A549 (cell line): ENCODE results near the gene CATSPERZ. TPM values are rescaled to one million over a fixed set of nuclear protein-coding genes. Genes with fewer than 3 reads are reported as not detected.

ENCODE experiments used
- ATAC-seq, 2 experiments: fragments of 200-7000 bp in 1 of 2; fragments of >200 bp in 1 of 2; cut with Nextera tagmentation in 1 of 2; cut with Tn5 transposase in 1 of 2; 3 replicates each; pipeline versions ENCODE4 v1.8.0 to v1.9.1; 2018 to 2020; ENCODE audit warnings: mild to moderate bottlenecking in 1 of 2, moderate library complexity in 1 of 2
- CTCF ChIA-PET: fragments of 300-600 bp; sonication (Branson Sonifier 250); formaldehyde crosslinking; extraction: SDS; loops from one replicate; lab custom pipeline; 2021; ENCODE audit warnings: antibody characterized with exemption, inconsistent platforms; lab: Yijun Ruan, JAX
- POLR2A ChIA-PET: fragments of 350-600 bp; formaldehyde crosslinking; extraction: SDS; loops from one replicate; lab custom pipeline; 2021; ENCODE audit warnings: antibody characterized with exemption, inconsistent platforms; lab: Yijun Ruan, JAX
- DNase-seq, 2 experiments: peaks; one replicate each; pipeline versions ENCODE4 v3.0.0 to v3.0.0-alpha.2; 2011 to 2016; ENCODE audit warnings: low read depth in 1 of 2, low spot score in 1 of 2
- FAIRE-seq: peaks from 2 replicates; lab custom pipeline; 2011; peaks lifted over from hg19 to GRCh38; lab: Jason Lieb, UNC
- H3K27ac ChIP-seq, 2 experiments: fragments of >200 bp; sonication (Bioruptor Twin); formaldehyde crosslinking; 3 replicates each; pipeline ENCODE4 v1.5.1; 2016 to 2017
- H3K4me1 ChIP-seq: fragments of >200 bp; sonication (Bioruptor Twin); formaldehyde crosslinking; 3 replicates; pipeline ENCODE4 v1.6.1; 2016
- H3K4me2 ChIP-seq: fragments of >200 bp; sonication (Bioruptor Twin); formaldehyde crosslinking; 3 replicates; pipeline ENCODE4 v1.6.1; 2016
- H3K4me3 ChIP-seq: fragments of >200 bp; sonication (Bioruptor Twin); formaldehyde crosslinking; 3 replicates; pipeline ENCODE4 v1.5.1; 2016
- H3K9me3 ChIP-seq: fragments of >200 bp; sonication (Bioruptor Twin); formaldehyde crosslinking; 3 replicates; pipeline ENCODE4 v1.6.1; 2016
- CEBPB ChIP-seq, 2 experiments: fragments of >200 bp in 1 of 2; sonication (Bioruptor Twin) in 1 of 2; formaldehyde crosslinking in 1 of 2; IDR thresholded peaks; 2 replicates each; pipeline ENCODE4 v1.6.1; 2012 to 2016
- EHMT2 ChIP-seq: fragments of 200-600 bp; sonication (generic); IDR thresholded peaks from 2 replicates; pipeline ENCODE4 v1.6.1; 2016; ENCODE audit warnings: antibody characterized with exemption, low read depth, mild to moderate bottlenecking, moderate library complexity
- FOSB ChIP-seq: fragments of 250-450 bp; sonication (Bioruptor Pico); IDR thresholded peaks from 2 replicates; pipeline ENCODE4 v1.5.0; 2020; ENCODE audit warnings: mild to moderate bottlenecking, moderate library complexity
- FOSL2 ChIP-seq, 2 experiments: fragments of 450-650 bp in 1 of 2; fragments of >200 bp in 1 of 2; sonication (Bioruptor Twin) in 1 of 2; formaldehyde crosslinking; IDR thresholded peaks; 2 replicates each; pipeline versions ENCODE4 v1.5.0 to v1.6.1; 2016 to 2020; ENCODE audit warnings: mild to moderate bottlenecking in 1 of 2, moderate library complexity in 1 of 2
- GATA3 ChIP-seq: IDR thresholded peaks from 2 replicates; pipeline ENCODE4 v1.6.1; 2012; ENCODE audit warnings: borderline replicate concordance
- HEYL ChIP-seq: fragments of 250-450 bp; sonication (Bioruptor Pico); IDR thresholded peaks from 2 replicates; pipeline ENCODE4 v1.8.0; 2021; ENCODE audit warnings: mild to moderate bottlenecking, moderate library complexity
- HOXA7 ChIP-seq: fragments of 250-450 bp; sonication (Bioruptor Pico); IDR thresholded peaks from 2 replicates; pipeline ENCODE4 v1.5.0; 2020; ENCODE audit warnings: mild to moderate bottlenecking, moderate library complexity
- KDM1A ChIP-seq: fragments of 200-600 bp; sonication (generic); IDR thresholded peaks from 2 replicates; pipeline ENCODE4 v1.6.1; 2016; ENCODE audit warnings: low read depth, mild to moderate bottlenecking
- MAFK ChIP-seq: fragments of 450-650 bp; IDR thresholded peaks from 2 replicates; pipeline ENCODE4 v1.6.1; 2014; ENCODE audit not compliant: partially characterized antibody
- MAZ ChIP-seq: fragments of 150-350 bp; IDR thresholded peaks from 2 replicates; pipeline ENCODE4 v1.6.1; 2014; ENCODE audit warnings: antibody characterized with exemption, low read depth, low read length, borderline replicate concordance
- MYC ChIP-seq: IDR thresholded peaks from 2 replicates; pipeline ENCODE4 v1.6.1; 2012; ENCODE audit warnings: mild to moderate bottlenecking, inconsistent platforms, low read length, improper control_type of control experiment, borderline replicate concordance
- NPAS2 ChIP-seq: fragments of 250-450 bp; sonication (Bioruptor Pico); IDR thresholded peaks from 2 replicates; pipeline ENCODE4 v1.8.0; 2022; ENCODE audit warnings: mild to moderate bottlenecking, moderate library complexity, borderline replicate concordance
- PHF8 ChIP-seq: fragments of 200-600 bp; sonication (generic); IDR thresholded peaks from 2 replicates; pipeline ENCODE4 v1.6.1; 2016; ENCODE audit warnings: low read depth, mild to moderate bottlenecking, antibody characterized with exemption, moderate library complexity, borderline replicate concordance
- POLR2A ChIP-seq: IDR thresholded peaks from 2 replicates; pipeline ENCODE4 v1.6.1; 2012; ENCODE audit warnings: mild to moderate bottlenecking, low read length
- POLR2AphosphoS2 ChIP-seq: conservative IDR thresholded peaks from 2 replicates; pipeline ENCODE4 v1.6.1; 2012; ENCODE audit warnings: low read length, improper control_type of control experiment, inconsistent platforms
- RARB ChIP-seq: fragments of 250-450 bp; sonication (Bioruptor Pico); IDR thresholded peaks from 2 replicates; pipeline ENCODE4 v1.8.0; 2021; ENCODE audit warnings: mild to moderate bottlenecking, moderate library complexity
- RCOR1 ChIP-seq: fragments of 150-350 bp; IDR thresholded peaks from 2 replicates; pipeline ENCODE4 v1.6.1; 2014; ENCODE audit warnings: antibody characterized with exemption, low read length, low read depth
- SREBF2 ChIP-seq: fragments of 450-650 bp; IDR thresholded peaks from 2 replicates; pipeline ENCODE4 v1.6.1; 2014; ENCODE audit warnings: mild to moderate bottlenecking, moderate library complexity
- TFCP2L1 ChIP-seq: fragments of 250-450 bp; sonication (Bioruptor Pico); IDR thresholded peaks from 2 replicates; pipeline ENCODE4 v1.5.0; 2021; ENCODE audit warnings: mild to moderate bottlenecking
- TP53 ChIP-seq: fragments of 250-450 bp; sonication (Bioruptor Pico); IDR thresholded peaks from 2 replicates; pipeline ENCODE4 v1.5.0; 2021; ENCODE audit warnings: mild to moderate bottlenecking, moderate library complexity
- WGBS: methylation state at CpG from one replicate; pipeline ENCODE4 v1.1.6; 2017; ENCODE audit errors: missing lambda C conversion rate; 5-methylcytosine and 5-hydroxymethylcytosine counted together
- polyA plus RNA-seq, 4 experiments: library from polyadenylated mRNA; depleted of rRNA in 3 of 4; stranded (reverse); fragments of >200 nt; fragmentation: RNase III in 1 of 4; extraction: RNeasy Plus Mini Kit Qiagen cat#74134 plus additional on column Dnase treatment in 1 of 4; gene quantifications; 2 replicates in 3 of 4; 3 replicates in 1 of 4; pipeline ENCODE4 v1.2.3, GENCODE V29; 2011 to 2017
- TF ChIP-seq, protein P1 (sequence below): fragments of 150-350 bp; IDR thresholded peaks from 2 replicates; pipeline ENCODE4 v1.6.1; 2014; ENCODE audit warnings: low read depth, mild to moderate bottlenecking, low read length
- TF ChIP-seq, protein P2 (sequence below): IDR thresholded peaks from 2 replicates; pipeline ENCODE4 v1.6.1; 2012
- TF ChIP-seq, protein P3 (sequence below): IDR thresholded peaks from 2 replicates; pipeline ENCODE4 v1.6.1; 2012; ENCODE audit warnings: low read depth, borderline replicate concordance
- TF ChIP-seq, protein P4 (sequence below): fragments of 200-600 bp; sonication (generic); IDR thresholded peaks from 2 replicates; pipeline ENCODE4 v1.6.1; 2016; ENCODE audit warnings: antibody characterized with exemption, mild to moderate bottlenecking, moderate library complexity

Gene CATSPERZ
- polyA plus RNA-seq, 2 of the 4 experiments (the other 2 are of a cell fraction): 1.9 to 3.4 TPM

DNA sequence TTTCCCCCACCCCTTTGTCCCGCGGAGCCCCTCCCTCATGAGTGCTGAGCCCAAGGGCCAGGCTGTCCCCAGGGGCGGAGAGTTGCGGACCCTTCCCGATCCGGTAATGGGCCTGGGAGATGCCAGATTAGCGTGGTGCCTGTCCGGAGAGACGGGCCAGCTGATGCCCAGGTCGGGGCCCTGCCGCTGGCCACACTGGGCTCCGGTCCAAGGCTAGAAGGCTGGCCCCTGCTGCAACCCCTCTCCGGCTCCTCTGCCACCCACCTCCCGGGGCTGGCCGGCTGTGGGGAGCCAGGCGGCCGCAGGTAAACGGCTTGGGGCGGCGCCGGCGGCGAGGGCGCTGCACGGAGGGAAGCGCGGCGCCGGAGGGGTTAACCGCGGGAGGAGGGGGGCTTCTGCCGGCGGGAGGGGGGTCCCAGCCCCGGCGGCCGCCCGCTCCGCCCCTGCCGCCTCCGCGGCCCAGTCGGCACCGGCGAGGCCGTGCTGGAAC, 8.9 kb upstream of the CATSPERZ start, which contains the start of gene KCNK4 (continued):
- TF ChIP-seq POLR2A (no peak), HEYL (CRISPR knock-in tag) (no peak), FOSL2 (IDR thresholded peaks at IDR 0.05) (no peak), FOSL2 (CRISPR knock-in tag; IDR thresholded peaks at IDR 0.05) (no peak)
- TF ChIP-seq, all 56 proteins: peak for 0

DNA sequence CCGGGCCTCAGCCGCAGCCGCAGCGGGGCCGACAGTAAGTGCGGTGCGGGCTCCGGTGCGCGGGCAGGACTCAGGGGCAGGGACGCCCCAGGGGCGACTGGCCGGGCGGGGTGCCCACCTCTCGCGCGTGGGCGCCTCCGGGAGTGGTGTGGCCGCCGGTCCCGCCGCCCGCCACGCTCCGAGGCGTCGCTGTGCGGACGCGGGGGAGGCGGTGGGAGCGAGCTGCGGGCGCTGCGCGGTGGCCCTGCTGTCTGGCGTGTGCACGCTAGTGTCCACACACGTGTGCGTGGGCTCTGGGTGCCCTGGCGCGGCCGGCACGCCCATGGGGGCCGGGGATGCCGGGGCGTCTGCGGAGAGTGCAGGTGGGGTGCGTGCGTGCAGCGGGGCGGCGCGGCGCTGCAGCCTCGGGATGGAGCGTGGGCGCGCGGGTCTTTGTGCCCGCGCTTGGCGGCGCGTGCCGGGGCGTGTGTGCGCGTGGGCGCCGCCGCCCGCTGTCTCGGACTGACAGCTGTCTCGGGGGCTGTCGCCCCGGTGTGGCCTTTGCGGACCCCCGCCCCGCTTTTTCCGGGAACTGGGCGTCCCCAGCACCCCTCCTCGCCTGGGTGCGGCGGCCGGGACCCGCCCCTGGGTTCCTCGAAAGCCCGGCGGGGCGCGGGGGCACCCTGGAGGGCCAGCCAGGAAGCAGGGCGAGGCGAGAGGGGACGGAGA, 8.3 kb upstream of the CATSPERZ start:
- H3K4me3 ChIP-seq: no peak overlapping the region
- no peak for TF ChIP-seq SREBF2
- TF ChIP-seq GATA3: no peak
- TF ChIP-seq RARB (CRISPR knock-in tag): no peak
- no peak for TF ChIP-seq MAZ
- no peak for TF ChIP-seq MAFK
- TF ChIP-seq, protein P1, sequence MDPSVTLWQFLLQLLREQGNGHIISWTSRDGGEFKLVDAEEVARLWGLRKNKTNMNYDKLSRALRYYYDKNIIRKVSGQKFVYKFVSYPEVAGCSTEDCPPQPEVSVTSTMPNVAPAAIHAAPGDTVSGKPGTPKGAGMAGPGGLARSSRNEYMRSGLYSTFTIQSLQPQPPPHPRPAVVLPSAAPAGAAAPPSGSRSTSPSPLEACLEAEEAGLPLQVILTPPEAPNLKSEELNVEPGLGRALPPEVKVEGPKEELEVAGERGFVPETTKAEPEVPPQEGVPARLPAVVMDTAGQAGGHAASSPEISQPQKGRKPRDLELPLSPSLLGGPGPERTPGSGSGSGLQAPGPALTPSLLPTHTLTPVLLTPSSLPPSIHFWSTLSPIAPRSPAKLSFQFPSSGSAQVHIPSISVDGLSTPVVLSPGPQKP: no peak
- no peak for TF ChIP-seq TFCP2L1 (CRISPR knock-in tag)
- no peak for TF ChIP-seq NPAS2 (CRISPR knock-in tag)
- TF ChIP-seq, protein P2, sequence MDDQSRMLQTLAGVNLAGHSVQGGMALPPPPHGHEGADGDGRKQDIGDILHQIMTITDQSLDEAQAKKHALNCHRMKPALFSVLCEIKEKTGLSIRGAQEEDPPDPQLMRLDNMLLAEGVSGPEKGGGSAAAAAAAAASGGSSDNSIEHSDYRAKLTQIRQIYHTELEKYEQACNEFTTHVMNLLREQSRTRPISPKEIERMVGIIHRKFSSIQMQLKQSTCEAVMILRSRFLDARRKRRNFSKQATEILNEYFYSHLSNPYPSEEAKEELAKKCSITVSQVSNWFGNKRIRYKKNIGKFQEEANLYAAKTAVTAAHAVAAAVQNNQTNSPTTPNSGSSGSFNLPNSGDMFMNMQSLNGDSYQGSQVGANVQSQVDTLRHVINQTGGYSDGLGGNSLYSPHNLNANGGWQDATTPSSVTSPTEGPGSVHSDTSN: no peak
- no peak for TF ChIP-seq RCOR1
- no peak for TF ChIP-seq TP53 (CRISPR knock-in tag)
- no peak for TF ChIP-seq KDM1A
- TF ChIP-seq, protein P3, sequence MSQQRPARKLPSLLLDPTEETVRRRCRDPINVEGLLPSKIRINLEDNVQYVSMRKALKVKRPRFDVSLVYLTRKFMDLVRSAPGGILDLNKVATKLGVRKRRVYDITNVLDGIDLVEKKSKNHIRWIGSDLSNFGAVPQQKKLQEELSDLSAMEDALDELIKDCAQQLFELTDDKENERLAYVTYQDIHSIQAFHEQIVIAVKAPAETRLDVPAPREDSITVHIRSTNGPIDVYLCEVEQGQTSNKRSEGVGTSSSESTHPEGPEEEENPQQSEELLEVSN: no peak
- no peak for TF ChIP-seq PHF8
- TF ChIP-seq EHMT2: no peak
- TF ChIP-seq, all 56 proteins: peak for 0
- DNase-seq (no peak), FAIRE-seq (no peak), ATAC-seq (no peak)
- Histone ChIP-seq H3K27ac (0 out of 6 replicates have a peak overlapping the region, but pooled peaks of 1 of the 2 experiments have one; percentile 30), H3K4me1 (peaks cover 5% of the 10 kb centered on the region; the same call in 2 of the 3 replicates), H3K9me3 (no peaks in the 10 kb centered on the region), H3K4me2 (peak overlapping the region; percentile 49)
- ChIA-PET POLR2A (no interaction called here), CTCF (interaction anchor here (1.1 to 20.5 kb wide), 2 partner anchors 10 to 12 kb away, joined by 3 to 448 read pairs; partner anchors contain the start of genes CATSPERZ and ESRRA)
- 36% methylated on average over 10 of the region's 96 CpGs for WGBS

DNA sequence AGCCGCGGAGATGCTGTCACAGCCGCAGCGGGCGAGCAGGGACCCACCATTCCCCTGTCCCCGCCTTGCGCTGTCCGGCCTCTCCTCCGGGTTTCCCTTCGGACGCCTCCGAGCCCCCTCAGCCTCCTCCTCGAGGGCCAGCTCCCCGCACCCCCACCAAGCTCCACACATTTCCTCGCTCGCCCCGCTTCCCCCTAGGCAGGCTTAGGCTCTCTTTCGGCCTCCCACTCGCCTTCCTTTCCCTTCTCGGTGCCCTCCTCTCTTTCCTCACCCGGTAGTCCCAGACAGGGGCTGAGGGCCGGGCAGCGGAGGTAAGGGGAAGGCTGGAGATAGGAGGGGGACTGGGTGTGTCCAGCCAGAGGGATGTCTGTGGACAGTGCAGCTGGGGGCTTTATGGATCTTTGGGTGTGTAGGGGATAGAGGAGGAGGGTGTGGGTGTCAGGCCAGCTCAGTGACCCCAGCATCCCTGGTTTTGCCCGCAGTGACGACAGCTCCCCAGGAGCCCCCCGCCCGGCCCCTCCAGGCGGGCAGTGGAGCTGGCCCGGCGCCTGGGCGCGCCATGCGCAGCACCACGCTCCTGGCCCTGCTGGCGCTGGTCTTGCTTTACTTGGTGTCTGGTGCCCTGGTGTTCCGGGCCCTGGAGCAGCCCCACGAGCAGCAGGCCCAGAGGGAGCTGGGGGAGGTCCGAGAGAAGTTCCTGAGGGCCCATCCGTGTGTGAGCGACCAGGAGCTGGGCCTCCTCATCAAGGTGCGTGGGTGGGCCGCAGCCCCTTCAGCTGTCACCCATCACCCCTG, 7.5 kb upstream of the CATSPERZ start:
- CTCF ChIA-PET: interaction anchor here (1.0 to 20.5 kb wide), 4 partner anchors 10 to 39 kb away, joined by 3 to 448 read pairs (median 4); partner anchors contain the start of genes CATSPERZ and ESRRA
- no peak overlapping the region for H3K4me3 ChIP-seq
- TF ChIP-seq, protein P2: no peak
- TF ChIP-seq, protein P4, sequence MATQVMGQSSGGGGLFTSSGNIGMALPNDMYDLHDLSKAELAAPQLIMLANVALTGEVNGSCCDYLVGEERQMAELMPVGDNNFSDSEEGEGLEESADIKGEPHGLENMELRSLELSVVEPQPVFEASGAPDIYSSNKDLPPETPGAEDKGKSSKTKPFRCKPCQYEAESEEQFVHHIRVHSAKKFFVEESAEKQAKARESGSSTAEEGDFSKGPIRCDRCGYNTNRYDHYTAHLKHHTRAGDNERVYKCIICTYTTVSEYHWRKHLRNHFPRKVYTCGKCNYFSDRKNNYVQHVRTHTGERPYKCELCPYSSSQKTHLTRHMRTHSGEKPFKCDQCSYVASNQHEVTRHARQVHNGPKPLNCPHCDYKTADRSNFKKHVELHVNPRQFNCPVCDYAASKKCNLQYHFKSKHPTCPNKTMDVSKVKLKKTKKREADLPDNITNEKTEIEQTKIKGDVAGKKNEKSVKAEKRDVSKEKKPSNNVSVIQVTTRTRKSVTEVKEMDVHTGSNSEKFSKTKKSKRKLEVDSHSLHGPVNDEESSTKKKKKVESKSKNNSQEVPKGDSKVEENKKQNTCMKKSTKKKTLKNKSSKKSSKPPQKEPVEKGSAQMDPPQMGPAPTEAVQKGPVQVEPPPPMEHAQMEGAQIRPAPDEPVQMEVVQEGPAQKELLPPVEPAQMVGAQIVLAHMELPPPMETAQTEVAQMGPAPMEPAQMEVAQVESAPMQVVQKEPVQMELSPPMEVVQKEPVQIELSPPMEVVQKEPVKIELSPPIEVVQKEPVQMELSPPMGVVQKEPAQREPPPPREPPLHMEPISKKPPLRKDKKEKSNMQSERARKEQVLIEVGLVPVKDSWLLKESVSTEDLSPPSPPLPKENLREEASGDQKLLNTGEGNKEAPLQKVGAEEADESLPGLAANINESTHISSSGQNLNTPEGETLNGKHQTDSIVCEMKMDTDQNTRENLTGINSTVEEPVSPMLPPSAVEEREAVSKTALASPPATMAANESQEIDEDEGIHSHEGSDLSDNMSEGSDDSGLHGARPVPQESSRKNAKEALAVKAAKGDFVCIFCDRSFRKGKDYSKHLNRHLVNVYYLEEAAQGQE: no peak
- TF ChIP-seq MYC (no peak), CEBPB (IDR thresholded peaks at IDR 0.05) (no peak), HOXA7 (no peak), NPAS2 (CRISPR knock-in tag) (no peak), FOSB (CRISPR knock-in tag) (no peak), POLR2AphosphoS2 (no peak), MAFK (no peak)

More for the DNA sequence above, 7.5 kb upstream of the CATSPERZ start:
- H3K27ac ChIP-seq: no peak overlapping the region
- POLR2A ChIA-PET: no interaction called here
- DNase-seq: no peak
- FAIRE-seq: no peak
- peaks cover 5% of the 10 kb centered on the region; the same call in 2 of the 3 replicates for H3K4me1 ChIP-seq
- 86% methylated on average over 34 of the region's 42 CpGs for WGBS
- no peak for ATAC-seq
- H3K9me3 ChIP-seq: no peaks in the 10 kb centered on the region
- H3K4me2 ChIP-seq: no peak overlapping the region
